B cell (primary cell): ENCODE measurements around the gene SAFB.

Experiments used
- EZH2 ChIP-seq: IDR thresholded peaks from 2 replicates; pipeline ENCODE4 v1.6.1; 2012; ENCODE audit warnings: borderline replicate concordance, low read depth, mild to moderate bottlenecking, moderate library complexity, low read length; ENCODE audit not compliant: insufficient read depth, poor library complexity, severe bottlenecking
- TF ChIP-seq, protein P1 (sequence below): fragments of 200-600 bp; IDR thresholded peaks from one replicate; pipeline ENCODE4 v1.8.0; 2022; ENCODE audit warnings: antibody characterized with exemption, mild to moderate bottlenecking

GRCh38 chr19:5580161-5580571 is 42.7 kb upstream of the SAFB start:
- TF ChIP-seq, protein P1, sequence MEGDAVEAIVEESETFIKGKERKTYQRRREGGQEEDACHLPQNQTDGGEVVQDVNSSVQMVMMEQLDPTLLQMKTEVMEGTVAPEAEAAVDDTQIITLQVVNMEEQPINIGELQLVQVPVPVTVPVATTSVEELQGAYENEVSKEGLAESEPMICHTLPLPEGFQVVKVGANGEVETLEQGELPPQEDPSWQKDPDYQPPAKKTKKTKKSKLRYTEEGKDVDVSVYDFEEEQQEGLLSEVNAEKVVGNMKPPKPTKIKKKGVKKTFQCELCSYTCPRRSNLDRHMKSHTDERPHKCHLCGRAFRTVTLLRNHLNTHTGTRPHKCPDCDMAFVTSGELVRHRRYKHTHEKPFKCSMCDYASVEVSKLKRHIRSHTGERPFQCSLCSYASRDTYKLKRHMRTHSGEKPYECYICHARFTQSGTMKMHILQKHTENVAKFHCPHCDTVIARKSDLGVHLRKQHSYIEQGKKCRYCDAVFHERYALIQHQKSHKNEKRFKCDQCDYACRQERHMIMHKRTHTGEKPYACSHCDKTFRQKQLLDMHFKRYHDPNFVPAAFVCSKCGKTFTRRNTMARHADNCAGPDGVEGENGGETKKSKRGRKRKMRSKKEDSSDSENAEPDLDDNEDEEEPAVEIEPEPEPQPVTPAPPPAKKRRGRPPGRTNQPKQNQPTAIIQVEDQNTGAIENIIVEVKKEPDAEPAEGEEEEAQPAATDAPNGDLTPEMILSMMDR: no peak
- TF ChIP-seq EZH2: no peak
